LoVo (cell line): ENCODE results near the gene HEXD.
"Not testable (repeated sequence)": the region's sequence is repeated elsewhere in the genome, so short reads cannot be mapped to it uniquely, and the experiment has no call there.

Source experiments
- DNase-seq: peaks from one replicate; pipeline ENCODE4 v3.0.0-alpha.2; 2016; ENCODE audit warnings: low spot score

HEXD gene

GRCh38 chr17:82382220-82382932 is 35.8 kb upstream of the HEXD start:
- not testable (repeated sequence) for DNase-seq

GRCh38 chr17:82382933-82383255 is 35.3 kb upstream of the HEXD start:
- DNase-seq: no peak

- no peak for DNase-seq
Observed at GRCh38 chr17:82383411-82383810, 34.7 kb upstream of the HEXD start.

DNA sequence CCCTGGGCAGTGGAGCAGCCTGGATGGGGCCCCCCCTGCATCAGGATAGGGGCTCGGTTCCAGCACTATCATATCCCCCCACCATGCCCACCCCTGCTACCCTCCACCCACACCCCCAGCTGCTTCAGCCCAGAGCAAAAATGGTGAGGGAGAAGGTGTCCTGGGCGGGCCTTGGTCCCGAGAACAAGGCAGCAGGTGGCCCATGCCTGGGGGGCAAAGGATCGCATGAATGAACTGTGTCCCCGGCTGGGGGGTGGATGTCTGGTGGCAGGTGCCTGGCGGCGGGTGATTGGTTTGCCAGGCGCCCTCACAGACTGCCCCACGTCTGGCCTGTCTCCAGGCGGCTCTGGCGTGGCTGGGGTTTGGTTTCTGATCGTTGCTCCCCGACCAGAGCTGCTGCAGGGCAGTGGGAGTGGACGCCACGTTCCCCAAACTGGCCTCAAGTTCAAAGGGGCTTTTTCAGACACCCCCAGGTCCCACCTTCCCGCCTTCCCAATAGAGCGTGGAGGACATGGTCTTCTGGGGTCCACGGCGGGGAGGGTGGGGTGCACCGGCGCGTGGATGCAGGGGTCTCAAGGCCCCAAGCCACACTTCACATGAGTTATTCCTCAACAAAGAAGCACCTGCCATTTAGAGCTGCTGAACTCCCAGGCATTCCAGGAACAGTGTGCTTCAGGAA is 34.0 kb upstream of the HEXD start:
- no peak for DNase-seq

GRCh38 chr17:82384730-82385481 is 33.2 kb upstream of the HEXD start:
- DNase-seq: peak; percentile 12

DNA sequence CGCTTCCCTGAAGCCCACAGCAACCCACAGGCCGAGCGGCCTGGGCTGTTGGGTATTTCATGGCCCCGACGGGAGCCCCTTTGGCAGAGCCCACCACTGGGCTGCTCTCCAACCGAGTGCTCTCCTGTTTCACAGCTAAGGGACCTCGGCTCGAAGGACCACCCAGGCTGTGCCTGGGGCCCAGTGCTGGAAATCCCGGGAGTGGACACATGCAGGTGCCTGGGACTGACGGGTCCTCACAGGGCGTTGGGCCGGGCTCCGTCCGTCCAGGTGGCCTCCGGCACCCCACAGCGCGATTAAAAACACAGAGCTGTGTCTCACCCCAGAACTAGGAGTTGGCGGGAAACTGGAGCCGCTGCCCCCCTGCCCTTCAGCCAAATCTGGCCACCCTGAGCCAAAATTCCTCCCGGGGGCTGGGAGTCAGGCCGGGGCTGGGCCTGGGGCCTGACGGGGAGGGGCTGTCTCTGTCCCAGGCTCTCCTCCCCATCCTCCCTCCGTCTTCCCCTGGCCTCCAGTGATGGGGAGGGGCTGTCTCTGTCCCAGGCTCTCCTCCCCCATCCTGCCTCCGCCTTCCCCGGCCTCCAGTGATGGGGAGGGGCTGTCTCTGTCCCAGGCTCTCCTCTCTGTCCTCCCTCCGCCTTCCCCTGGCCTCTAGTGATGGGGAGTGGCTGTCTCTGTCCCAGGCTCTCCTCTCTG is 32.4 kb upstream of the HEXD start:
- no peak for DNase-seq

DNA sequence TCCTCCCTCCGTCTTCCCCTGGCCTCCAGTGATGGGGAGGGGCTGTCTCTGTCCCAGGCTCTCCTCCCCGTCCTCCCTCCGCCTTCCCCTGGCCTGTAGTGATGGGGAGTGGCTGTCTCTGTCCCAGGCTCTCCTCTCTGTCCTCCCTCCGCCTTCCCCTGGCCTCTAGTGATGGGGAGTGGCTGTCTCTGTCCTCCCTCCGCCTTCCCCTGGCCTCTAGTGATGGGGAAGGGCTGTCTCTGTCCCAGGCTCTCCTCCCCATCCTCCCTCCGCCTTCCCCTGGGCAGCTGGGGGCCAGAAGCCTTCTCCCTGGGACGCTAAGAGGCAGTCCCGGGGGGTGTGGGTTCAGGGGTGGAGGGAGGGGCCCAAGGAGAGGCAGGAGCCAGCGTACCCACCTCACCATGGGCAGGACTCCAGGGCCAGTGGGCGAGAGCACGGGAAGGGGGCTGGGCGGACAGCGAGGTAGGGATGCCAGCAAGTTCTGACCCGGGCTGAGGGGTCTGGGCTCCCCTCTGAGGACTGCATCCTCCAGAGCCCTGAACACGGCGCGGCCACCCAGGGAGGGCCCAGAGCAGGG is 31.8 kb upstream of the HEXD start:
- no peak for DNase-seq

DNA sequence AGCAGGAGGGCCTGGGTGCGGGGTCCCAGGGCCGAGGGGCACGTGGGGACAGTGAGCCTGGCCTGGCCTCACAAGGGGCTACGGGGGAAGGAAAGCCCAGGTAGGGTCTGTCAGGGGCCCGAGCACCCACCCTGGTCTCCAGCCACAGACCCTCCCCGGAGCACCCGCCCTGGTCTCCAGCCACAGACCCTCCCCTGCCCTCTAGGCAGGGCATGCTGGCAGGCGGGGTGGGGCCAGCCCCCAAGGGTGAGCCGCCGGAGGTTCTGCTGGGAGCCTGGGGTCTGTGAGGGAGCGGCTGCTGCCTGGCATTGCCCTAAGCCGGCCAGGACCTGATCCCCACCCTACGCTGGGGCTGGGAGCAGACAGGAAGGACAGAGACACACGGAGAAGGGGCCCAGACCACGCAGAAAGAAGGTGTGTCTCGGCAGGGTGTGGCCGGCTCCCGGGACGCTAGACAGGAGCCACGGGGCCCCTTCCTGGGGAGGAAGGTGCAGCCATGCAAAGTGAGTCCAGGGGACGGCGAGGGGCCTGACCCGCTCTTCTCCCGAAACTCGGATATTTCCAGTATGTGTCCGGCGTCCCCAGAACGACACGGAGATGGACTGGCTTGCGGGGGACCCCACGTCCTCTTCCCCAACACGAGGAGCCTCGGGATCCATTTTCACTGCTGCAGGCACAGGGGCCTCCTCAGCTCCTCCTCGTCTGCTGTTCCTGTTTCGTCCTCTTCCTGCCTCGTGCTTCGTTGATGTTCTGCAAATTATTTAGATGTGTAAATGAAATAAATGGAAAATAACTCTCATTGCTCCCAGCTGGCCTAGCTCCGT is 31.1 kb upstream of the HEXD start:
- DNase-seq: no peak

DNA sequence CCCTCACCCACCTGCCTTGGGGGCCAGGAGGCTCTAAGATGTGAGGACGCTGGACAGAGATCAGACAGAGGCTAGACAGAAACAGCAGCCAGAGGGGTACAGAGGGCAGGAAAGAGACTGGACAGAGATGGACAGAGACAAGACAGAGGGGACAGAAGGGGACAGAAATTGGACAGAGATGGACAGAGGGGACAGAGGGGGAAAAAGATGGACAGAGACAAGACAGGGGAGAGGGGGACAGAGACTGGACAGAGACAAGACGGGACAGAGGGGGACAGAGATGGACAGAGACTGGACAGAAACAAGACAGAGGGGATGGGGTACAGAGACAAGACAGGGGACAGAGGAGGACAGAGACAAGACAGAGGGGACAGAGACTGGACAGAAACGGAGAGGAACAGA is 30.4 kb upstream of the HEXD start:
- DNase-seq: no peak

DNA sequence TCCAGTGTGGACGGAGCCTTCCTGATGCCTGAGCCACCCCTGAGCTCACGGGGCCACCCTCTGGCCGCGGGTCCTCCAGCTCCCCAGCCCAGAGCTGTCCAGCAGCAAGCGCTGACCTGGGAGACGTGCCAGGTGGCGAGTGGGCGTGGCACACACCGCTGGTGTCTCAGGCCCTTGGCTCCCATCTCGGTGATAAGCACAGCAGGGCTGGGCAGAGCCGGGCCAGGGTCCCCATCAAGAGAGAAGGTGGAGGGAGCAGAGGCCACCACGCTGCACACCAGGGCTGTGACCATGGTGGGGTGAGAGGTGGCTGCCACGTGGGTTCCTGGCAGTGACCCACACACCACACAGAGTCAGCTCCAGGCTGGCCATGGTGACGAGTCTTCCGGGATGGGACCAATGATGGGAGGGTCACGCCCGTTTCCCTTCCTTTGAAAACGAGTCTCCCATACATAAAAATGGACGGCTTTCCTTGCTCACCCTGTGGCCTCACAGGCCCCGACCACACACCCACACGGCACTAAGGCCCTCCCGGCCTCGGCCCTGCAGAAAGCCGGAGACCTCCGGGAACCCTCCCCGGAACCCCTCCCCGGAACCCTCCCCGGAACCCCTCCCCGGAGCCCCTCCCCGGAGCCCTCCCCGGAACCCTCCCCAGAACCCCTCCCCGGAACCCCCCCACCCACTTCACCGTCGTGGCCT is 29.8 kb upstream of the HEXD start:
- peak; percentile 32 for DNase-seq

- DNase-seq: no peak
Observed at GRCh38 chr17:82388922-82389283, 29.2 kb upstream of the HEXD start.

DNA sequence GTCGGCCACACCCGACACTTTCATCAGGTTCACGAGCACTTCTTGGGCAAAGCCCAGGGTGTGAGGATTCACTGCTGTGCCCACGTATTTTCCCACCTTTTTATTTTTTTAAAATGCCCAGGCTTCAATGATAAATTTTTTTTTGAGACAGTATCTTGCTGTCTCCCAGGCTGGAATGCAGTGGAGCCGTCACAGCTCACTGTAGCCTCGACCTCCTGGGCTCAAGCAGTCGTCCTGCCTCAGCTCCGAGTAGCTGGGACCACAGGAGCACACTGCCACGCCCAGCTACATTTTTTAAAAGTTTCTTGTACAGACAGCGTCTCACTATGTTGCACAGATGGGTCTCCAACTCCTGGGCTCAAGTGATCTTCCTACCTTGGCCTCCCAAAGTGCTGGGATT is 28.8 kb upstream of the HEXD start:
- DNase-seq: no peak

DNA sequence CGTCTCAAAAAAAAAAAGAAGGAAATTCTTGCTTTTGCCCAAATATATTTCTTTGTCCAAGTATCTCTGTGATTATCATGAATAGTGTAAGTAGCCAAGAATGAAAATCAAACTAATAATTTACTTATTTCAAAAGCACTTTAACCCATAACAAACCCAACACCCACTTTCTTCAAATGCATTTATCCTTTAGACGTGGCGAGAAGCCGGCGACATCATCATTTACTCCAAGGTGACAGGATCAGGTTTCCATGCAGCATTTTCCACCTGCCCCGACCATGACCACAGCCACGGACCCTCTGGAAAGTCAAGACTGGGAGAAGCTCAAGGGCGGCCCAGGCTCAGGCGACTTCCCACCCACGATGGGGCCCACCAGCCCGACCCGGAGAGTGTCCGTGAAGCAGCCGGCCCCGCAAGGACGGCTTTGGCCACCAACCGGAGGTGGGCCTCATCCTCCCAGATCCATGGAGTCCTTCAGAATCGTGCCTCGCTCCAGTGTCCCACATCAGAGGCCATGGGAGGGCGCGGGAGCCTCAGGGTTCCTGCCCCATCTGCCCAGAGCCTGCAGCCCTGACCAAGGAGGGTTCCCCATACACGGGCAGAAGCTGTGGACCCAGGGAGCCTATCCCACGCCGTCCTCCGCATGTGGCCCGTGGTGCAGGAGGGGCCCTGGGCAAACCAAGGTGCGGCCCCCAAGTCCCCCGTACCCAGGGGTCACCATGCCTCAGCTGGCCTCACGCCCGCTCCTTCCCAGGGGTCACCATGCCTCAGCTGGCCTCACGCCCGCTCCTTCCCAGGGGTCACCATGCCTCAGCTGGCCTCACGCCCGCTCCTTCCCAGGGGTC is 27.9 kb upstream of the HEXD start:
- no peak for DNase-seq

- no peak for DNase-seq
Observed at GRCh38 chr17:82390860-82391435, 27.2 kb upstream of the HEXD start.

DNA sequence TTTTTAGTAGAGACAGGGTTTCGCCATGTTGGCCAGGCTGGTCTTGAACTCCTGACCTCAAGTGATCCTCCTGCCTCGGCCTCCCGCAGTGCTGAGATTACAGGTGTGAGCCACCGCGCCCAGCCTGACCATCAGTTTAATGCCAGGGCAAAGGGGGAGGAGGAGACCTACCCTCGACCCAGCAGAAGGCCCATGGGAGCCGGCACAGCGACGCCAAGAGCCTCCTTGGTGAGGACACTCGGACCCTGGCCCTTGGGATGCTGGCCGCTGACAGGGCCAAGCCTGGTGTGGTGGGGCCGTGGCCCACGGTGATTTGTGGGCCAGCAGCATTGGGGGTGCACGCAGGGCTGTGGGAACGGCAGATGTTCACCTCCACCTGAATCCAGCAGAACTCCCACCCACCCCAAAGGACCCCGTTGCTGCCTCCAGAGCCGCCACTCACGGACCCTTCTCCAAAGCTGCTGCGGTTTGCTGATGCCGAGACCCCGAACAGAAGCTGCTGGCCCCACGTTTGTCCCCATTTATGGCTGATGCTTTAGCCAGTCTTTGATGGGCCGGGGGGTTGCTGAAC is 26.6 kb upstream of the HEXD start:
- DNase-seq: no peak

DNA sequence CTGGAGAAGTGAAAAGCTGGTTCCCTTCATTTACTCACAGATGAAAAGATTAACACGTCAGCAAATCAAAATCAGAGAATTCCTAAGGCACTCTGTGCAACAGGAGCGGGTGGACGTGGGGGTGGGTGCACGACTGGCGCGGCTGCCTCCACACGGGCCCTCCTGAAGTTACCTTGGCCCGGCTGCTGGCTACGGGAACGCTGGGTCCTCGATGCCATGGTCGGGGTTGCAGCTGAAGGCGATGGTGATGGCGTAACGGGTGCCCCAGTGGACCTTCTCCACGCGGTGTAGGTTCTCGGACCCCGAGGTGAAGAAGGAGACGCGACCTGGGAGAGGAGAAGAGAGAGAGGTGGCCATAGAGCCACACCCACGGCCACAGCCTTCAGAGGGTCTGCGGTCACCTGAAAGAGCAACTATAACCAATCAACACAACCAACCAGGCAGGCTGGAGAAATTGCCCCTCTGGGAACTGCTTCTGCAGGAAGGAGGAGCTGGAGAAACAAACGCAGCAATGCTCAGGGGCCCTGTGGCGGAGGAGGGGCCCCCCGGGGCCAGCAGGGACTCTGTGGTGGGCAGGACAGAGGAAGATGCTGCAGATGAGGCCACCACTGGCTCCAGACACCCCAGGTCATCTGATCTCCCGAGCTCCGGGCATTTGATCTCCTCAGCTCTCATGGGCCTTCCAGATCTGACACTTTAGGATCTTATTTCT is 25.8 kb upstream of the HEXD start:
- no peak for DNase-seq

DNA sequence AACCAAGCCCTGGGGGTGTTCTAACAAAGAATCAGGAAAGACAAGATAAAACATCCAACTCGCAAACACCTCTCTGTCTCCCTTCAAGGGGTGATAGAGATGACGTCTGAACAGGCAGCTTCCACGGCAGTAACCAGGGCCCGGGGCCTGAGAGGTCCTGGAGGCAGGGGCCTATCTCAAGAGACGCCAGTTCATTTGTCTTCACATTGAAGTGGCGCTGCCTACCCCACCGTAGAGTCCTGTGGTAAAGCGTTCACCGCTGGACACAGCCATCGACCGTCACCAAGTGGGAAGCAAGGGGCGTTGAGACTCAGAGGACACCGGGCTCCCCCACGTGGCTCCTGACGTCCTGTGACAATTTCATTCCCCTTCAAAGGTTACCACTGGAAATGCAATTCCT is 25.2 kb upstream of the HEXD start:
- no peak for DNase-seq

DNA sequence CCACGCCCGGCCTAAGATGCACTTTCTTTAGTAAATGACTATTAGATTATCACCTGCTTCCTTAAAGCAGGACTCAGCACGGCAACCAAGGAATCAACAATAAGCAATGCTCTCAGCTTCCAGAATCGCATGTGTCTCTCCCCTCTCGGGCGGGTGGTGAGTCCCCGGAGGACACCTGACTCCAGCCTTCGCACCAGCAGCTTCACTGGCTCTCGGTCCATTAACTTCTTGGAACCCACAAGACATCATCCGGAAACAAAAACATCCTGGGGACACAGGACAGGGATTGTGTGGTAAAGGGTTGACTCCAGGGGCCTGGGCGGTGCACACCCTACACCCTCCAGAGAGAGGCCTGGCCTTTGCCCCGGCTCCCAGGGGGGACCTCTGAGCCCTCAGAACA is 23.9 kb upstream of the HEXD start:
- no peak for DNase-seq
